Panc1 (cell line): Measurements from ENCODE around the gene NEB. TPM values are rescaled to one million over a fixed set of nuclear protein-coding genes. Genes with fewer than 3 reads are reported as not detected.

Experiments used
- ATAC-seq: fragments of 200-7000 bp; cut with Tn5 transposase; 2 replicates; pipeline ENCODE4 v1.9.1; 2020; ENCODE audit warnings: mild to moderate bottlenecking, moderate library complexity
- BruUV-seq: library from RNA; stranded (reverse); fragments of 400-500 nt; replicated peaks from 2 replicates; lab custom pipeline; 2021; lab: Mats Ljungman, UMichigan
- CTCF ChIA-PET: fragments of 300-600 bp; sonication (Branson Sonifier 250); formaldehyde crosslinking; loops from one replicate; lab custom pipeline; 2022; ENCODE audit warnings: antibody characterized with exemption; lab: Charles Lee
- POLR2A ChIA-PET: fragments of 300-600 bp; sonication (Branson Sonifier 250); formaldehyde crosslinking; loops from one replicate; lab custom pipeline; 2022; ENCODE audit warnings: antibody characterized with exemption; lab: Charles Lee
- DNase-seq: peaks from one replicate; pipeline ENCODE4 v3.0.0-alpha.2; 2010; ENCODE audit warnings: low read depth, low spot score
- H3K27ac ChIP-seq: 2 replicates; pipeline ENCODE4 v1.5.1; 2011; ENCODE audit warnings: mild to moderate bottlenecking, low read length, inconsistent platforms
- H3K27me3 ChIP-seq: fragments of 200-500 bp; sonication (Bioruptor generic); 2 replicates; pipeline ENCODE4 v1.6.0; 2014; ENCODE audit warnings: low read length, inconsistent platforms; ENCODE audit not compliant: control insufficient read depth, insufficient read depth
- H3K36me3 ChIP-seq: fragments of 200-500 bp; sonication (Bioruptor generic); 2 replicates; pipeline ENCODE4 v1.5.1; 2014; ENCODE audit warnings: inconsistent platforms, mild to moderate bottlenecking, low read length, moderate library complexity; ENCODE audit not compliant: control insufficient read depth, insufficient read depth
- H3K4me1 ChIP-seq: 2 replicates; pipeline ENCODE4 v1.5.1; 2011; ENCODE audit warnings: inconsistent platforms, mild to moderate bottlenecking, low read length, moderate library complexity; ENCODE audit not compliant: control insufficient read depth, insufficient read depth
- H3K4me3 ChIP-seq, 2 experiments: 2 replicates each; pipeline ENCODE4 v1.5.1; 2011 to 2012; ENCODE audit warnings: low read depth in 2 of 2, low read length in 2 of 2, mild to moderate bottlenecking in 2 of 2, inconsistent platforms in 1 of 2, moderate library complexity in 1 of 2
- H3K9me3 ChIP-seq: fragments of 200-500 bp; sonication (Bioruptor generic); 2 replicates; pipeline ENCODE4 v1.5.1; 2014; ENCODE audit warnings: low read depth, mild to moderate bottlenecking, inconsistent platforms, low read length, moderate library complexity; ENCODE audit not compliant: control insufficient read depth, insufficient read depth
- POLR2AphosphoS5 ChIP-seq: IDR thresholded peaks from 2 replicates; pipeline ENCODE4 v1.6.1; 2012; ENCODE audit warnings: mild to moderate bottlenecking, low read depth, low read length, moderate library complexity
- SIN3A ChIP-seq: IDR thresholded peaks from 2 replicates; pipeline ENCODE4 v1.6.1; 2012; ENCODE audit warnings: low read depth, mild to moderate bottlenecking, low read length, moderate library complexity, borderline replicate concordance; ENCODE audit not compliant: insufficient read depth
- TCF7L2 ChIP-seq: IDR thresholded peaks from 2 replicates; pipeline ENCODE4 v1.6.1; 2011; ENCODE audit warnings: mild to moderate bottlenecking, low read depth, low read length, inconsistent platforms
- in situ Hi-C: cut with HindIII; loops from 2 replicates; pipeline ENCODE4 v1.10.0; 2016; ENCODE audit warnings: low sequenced_read_pairs, low pct_unique_long_range_greater_than_20kb
- intact Hi-C: fragments of 100-400 bp; cut with micrococcal nuclease; formaldehyde crosslinking; loops from one replicate; pipeline ENCODE4 v1.10.0; 2022; ENCODE audit not compliant: unreplicated experiment
- total RNA-seq: library from RNA; stranded (reverse); gene quantifications from one replicate; pipeline ENCODE4 v1.2.1, GENCODE V29; 2021; ENCODE audit not compliant: unreplicated experiment
- TF ChIP-seq, protein P1 (sequence below): fragments of 450-650 bp; IDR thresholded peaks from 2 replicates; pipeline ENCODE4 v1.5.1; 2017; ENCODE audit warnings: mild to moderate bottlenecking
- TF ChIP-seq, protein P2 (sequence below), 2 experiments: IDR thresholded peaks; 2 replicates each; pipeline ENCODE4 v1.6.1; 2011 to 2012; ENCODE audit warnings: low read depth in 2 of 2, control low read depth in 1 of 2, low read length in 1 of 2, mild to moderate bottlenecking in 1 of 2, moderate library complexity in 1 of 2; ENCODE audit not compliant: insufficient read depth in 1 of 2

NEB gene
- total RNA-seq, 1 experiment from 2014 or later: 0.10 TPM

DNA sequence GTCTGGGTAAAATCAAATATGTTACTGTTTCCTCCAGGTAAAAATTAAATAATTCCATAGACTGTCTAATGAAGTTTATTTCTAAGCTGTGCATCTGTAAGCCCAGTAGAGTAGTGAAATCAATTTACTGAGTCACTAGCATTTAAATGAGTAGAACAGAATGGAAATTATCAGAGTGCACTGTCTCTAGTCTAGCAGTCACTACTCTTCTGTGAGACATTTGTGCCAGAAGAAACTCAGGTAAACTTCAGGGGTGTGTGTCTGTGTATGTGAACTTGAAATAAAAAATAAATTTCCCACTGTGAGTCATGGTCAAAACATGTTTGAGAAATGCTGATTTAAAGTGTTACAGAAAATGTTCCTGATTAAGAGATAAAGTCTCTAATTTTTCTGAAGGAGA, 178.2 kb downstream of the NEB start:
- TF ChIP-seq POLR2AphosphoS5 (no peak), SIN3A (no peak), TCF7L2 (no peak)
- TF ChIP-seq, protein P1, sequence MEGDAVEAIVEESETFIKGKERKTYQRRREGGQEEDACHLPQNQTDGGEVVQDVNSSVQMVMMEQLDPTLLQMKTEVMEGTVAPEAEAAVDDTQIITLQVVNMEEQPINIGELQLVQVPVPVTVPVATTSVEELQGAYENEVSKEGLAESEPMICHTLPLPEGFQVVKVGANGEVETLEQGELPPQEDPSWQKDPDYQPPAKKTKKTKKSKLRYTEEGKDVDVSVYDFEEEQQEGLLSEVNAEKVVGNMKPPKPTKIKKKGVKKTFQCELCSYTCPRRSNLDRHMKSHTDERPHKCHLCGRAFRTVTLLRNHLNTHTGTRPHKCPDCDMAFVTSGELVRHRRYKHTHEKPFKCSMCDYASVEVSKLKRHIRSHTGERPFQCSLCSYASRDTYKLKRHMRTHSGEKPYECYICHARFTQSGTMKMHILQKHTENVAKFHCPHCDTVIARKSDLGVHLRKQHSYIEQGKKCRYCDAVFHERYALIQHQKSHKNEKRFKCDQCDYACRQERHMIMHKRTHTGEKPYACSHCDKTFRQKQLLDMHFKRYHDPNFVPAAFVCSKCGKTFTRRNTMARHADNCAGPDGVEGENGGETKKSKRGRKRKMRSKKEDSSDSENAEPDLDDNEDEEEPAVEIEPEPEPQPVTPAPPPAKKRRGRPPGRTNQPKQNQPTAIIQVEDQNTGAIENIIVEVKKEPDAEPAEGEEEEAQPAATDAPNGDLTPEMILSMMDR: no peak
- TF ChIP-seq, protein P2, sequence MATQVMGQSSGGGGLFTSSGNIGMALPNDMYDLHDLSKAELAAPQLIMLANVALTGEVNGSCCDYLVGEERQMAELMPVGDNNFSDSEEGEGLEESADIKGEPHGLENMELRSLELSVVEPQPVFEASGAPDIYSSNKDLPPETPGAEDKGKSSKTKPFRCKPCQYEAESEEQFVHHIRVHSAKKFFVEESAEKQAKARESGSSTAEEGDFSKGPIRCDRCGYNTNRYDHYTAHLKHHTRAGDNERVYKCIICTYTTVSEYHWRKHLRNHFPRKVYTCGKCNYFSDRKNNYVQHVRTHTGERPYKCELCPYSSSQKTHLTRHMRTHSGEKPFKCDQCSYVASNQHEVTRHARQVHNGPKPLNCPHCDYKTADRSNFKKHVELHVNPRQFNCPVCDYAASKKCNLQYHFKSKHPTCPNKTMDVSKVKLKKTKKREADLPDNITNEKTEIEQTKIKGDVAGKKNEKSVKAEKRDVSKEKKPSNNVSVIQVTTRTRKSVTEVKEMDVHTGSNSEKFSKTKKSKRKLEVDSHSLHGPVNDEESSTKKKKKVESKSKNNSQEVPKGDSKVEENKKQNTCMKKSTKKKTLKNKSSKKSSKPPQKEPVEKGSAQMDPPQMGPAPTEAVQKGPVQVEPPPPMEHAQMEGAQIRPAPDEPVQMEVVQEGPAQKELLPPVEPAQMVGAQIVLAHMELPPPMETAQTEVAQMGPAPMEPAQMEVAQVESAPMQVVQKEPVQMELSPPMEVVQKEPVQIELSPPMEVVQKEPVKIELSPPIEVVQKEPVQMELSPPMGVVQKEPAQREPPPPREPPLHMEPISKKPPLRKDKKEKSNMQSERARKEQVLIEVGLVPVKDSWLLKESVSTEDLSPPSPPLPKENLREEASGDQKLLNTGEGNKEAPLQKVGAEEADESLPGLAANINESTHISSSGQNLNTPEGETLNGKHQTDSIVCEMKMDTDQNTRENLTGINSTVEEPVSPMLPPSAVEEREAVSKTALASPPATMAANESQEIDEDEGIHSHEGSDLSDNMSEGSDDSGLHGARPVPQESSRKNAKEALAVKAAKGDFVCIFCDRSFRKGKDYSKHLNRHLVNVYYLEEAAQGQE (IDR thresholded peaks at IDR 0.05; ENCODE audit: insufficient read depth in 1 of 2, low read depth in 2 of 2, low read length in 1 of 2): no peak
- BruUV-seq: no TSS peak
- no peak for DNase-seq
- Histone ChIP-seq H3K36me3 (no peaks in the 10 kb centered on the region), H3K9me3 (no peaks in the 10 kb centered on the region), H3K27ac (no peak overlapping the region), H3K4me1 (no peaks in the 10 kb centered on the region), H3K4me3 (no peak overlapping the region), H3K27me3 (0 out of 2 replicates have a peak, but pooled peaks cover 5% of the 10 kb centered on the region)
- intact Hi-C loops: no loop called here
- ChIA-PET POLR2A (no interaction called here), CTCF (no interaction called here)
- in situ Hi-C loops: no loop called here
- ATAC-seq: no peak

DNA sequence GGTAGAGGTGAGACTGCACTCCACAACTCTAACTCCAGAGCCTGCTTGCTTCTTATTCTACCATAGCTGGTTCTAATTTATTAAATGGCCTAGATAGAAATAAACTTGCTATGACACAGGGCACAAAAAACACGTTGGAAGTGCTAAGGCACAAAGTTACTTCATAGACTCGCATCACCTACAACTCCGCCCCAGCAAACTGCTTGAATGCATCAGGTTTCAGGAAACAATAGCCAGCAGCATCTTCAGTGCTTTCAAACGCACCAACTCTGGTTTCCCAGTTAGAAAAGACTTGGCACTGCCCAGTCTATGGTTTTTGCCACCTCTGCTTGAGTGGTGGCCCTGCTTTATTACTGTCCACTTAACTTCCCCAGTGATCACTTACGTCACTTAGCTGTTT, 182.0 kb downstream of the NEB start:
- Histone ChIP-seq H3K27me3 (0 out of 2 replicates have a peak, but pooled peaks cover 5% of the 10 kb centered on the region), H3K4me3 (no peak overlapping the region), H3K36me3 (no peaks in the 10 kb centered on the region), H3K27ac (no peak overlapping the region), H3K4me1 (no peaks in the 10 kb centered on the region), H3K9me3 (no peaks in the 10 kb centered on the region)
- CTCF ChIA-PET: no interaction called here
- TF ChIP-seq, protein P1: no peak
- TF ChIP-seq TCF7L2: no peak
- TF ChIP-seq POLR2AphosphoS5: no peak
- TF ChIP-seq, protein P2 (IDR thresholded peaks at IDR 0.05; ENCODE audit: insufficient read depth in 1 of 2, low read depth in 2 of 2, low read length in 1 of 2): no peak
- TF ChIP-seq SIN3A: no peak
- no peak for ATAC-seq
- no peak for DNase-seq
- in situ Hi-C loops (no loop called here), intact Hi-C loops (no loop called here)
- no TSS peak for BruUV-seq
- POLR2A ChIA-PET: no interaction called here
